GM18858 (cell line): Measurements from ENCODE around the gene TMEM50A.
"Not testable (repeated sequence)": the region's sequence is repeated elsewhere in the genome, so short reads cannot be mapped to it uniquely, and the experiment has no call there.

Source experiments
- ATAC-seq: cut with Tn5 transposase; IDR thresholded peaks from one replicate; pipeline ENCODE4 v1.9.1; 2021; ENCODE audit not compliant: unreplicated experiment

TMEM50A gene

GRCh38 chr1:25338188-25338981 is at the start of gene TMEM50A:
TSS of gene TMEM50A (plus strand) at chr1:25338334. CDS start at chr1:25340487, 2,153 bp downstream.
- peak; percentile 62 for ATAC-seq

GRCh38 chr1:25288573-25289101 is 49.5 kb upstream of the TMEM50A start:
- ATAC-seq, result not testable (repeated sequence)

GRCh38 chr1:25290043-25290442 is 48.1 kb upstream of the TMEM50A start:
- not testable (repeated sequence) for ATAC-seq

- ATAC-seq, result not testable (repeated sequence)
Observed at GRCh38 chr1:25293426-25293825, 44.7 kb upstream of the TMEM50A start.

GRCh38 chr1:25294889-25295826 is 43.0 kb upstream of the TMEM50A start:
- ATAC-seq, result not testable (repeated sequence)

GRCh38 chr1:25296501-25296900 is 41.6 kb upstream of the TMEM50A start:
- ATAC-seq, result not testable (repeated sequence)

GRCh38 chr1:25300729-25301128 is 37.4 kb upstream of the TMEM50A start:
- not testable (repeated sequence) for ATAC-seq

- not testable (repeated sequence) for ATAC-seq
Observed at GRCh38 chr1:25302330-25302729, 35.8 kb upstream of the TMEM50A start.

- ATAC-seq, result not testable (repeated sequence)
Observed at GRCh38 chr1:25304936-25305335, 33.2 kb upstream of the TMEM50A start.

GRCh38 chr1:25308168-25308567 is 30.0 kb upstream of the TMEM50A start:
- not testable (repeated sequence) for ATAC-seq

GRCh38 chr1:25309085-25309484 is 29.0 kb upstream of the TMEM50A start:
- ATAC-seq, result not testable (repeated sequence)

- not testable (repeated sequence) for ATAC-seq
Observed at GRCh38 chr1:25309486-25309885, 28.6 kb upstream of the TMEM50A start.

GRCh38 chr1:25312806-25313470 is 25.2 kb upstream of the TMEM50A start:
- not testable (repeated sequence) for ATAC-seq

- not testable (repeated sequence) for ATAC-seq
Observed at GRCh38 chr1:25320314-25320938, 17.7 kb upstream of the TMEM50A start.

- not testable (repeated sequence) for ATAC-seq
Observed at GRCh38 chr1:25322127-25322526, 16.0 kb upstream of the TMEM50A start.

GRCh38 chr1:25324407-25324806 is 13.7 kb upstream of the TMEM50A start:
- ATAC-seq, result not testable (repeated sequence)

GRCh38 chr1:25327864-25328790 is 10.0 kb upstream of the TMEM50A start:
- ATAC-seq, result not testable (repeated sequence)

GRCh38 chr1:25328791-25329185 is 9.3 kb upstream of the TMEM50A start:
- not testable (repeated sequence) for ATAC-seq

- not testable (repeated sequence) for ATAC-seq
Observed at GRCh38 chr1:25329336-25329735, 8.8 kb upstream of the TMEM50A start.
